Left ventricle myocardium inferior (tissue), 1 donor: Measurements from ENCODE around the gene NCS1. TPM values are rescaled to one million over a fixed set of nuclear protein-coding genes. Genes with fewer than 3 reads are reported as not detected.

ENCODE experiments used
- DNase-seq: peaks from one replicate; pipeline ENCODE4 v3.0.0-alpha.2; 2020
- H3K27ac ChIP-seq: fragments of 200-600 bp; replicated peaks from 2 replicates; pipeline ENCODE4 v1.8.0; 2021
- H3K27me3 ChIP-seq: fragments of 200-600 bp; 2 replicates; pipeline ENCODE4 v1.8.0; 2021; ENCODE audit warnings: low read depth
- H3K36me3 ChIP-seq: fragments of 200-600 bp; 2 replicates; pipeline ENCODE4 v1.8.0; 2021
- H3K4me1 ChIP-seq: fragments of 200-600 bp; 2 replicates; pipeline ENCODE4 v1.8.0; 2021
- H3K4me3 ChIP-seq: fragments of 200-600 bp; 2 replicates; pipeline ENCODE4 v1.8.0; 2021; ENCODE audit warnings: mild to moderate bottlenecking, moderate library complexity
- H3K9me3 ChIP-seq: fragments of 200-600 bp; replicated peaks from 2 replicates; pipeline ENCODE4 v1.8.0; 2021
- CTCF ChIP-seq: fragments of 200-600 bp; IDR thresholded peaks from 2 replicates; pipeline ENCODE4 v1.8.0; 2021; ENCODE audit warnings: antibody characterized with exemption, mild to moderate bottlenecking, borderline replicate concordance
- intact Hi-C: fragments of 100-400 bp; cut with micrococcal nuclease; formaldehyde crosslinking; loops from one replicate; pipeline ENCODE4 v1.11.0; 2022
- total RNA-seq: library from RNA; stranded (reverse); fragmentation: NEBNext Ultra II Directional; extraction: Animal tissue kit (Norgen Biotek cat#: 25700); gene quantifications from one replicate; pipeline ENCODE4 v1.2.1, GENCODE V29; 2021
- donor health status: DM: no; HTN: yes; CAD: no; lungs with severe emphysema.

Gene NCS1
- total RNA-seq, 1 donor from 2014 or later, result 6.1 TPM

- peaks cover 98% of the 10 kb centered on the region for H3K27me3 ChIP-seq
- no peaks in the 10 kb centered on the region for H3K9me3 ChIP-seq
- TF ChIP-seq CTCF, result no peak
- intact Hi-C loops, result no loop called here
- H3K36me3 ChIP-seq, result no peaks in the 10 kb centered on the region
- H3K4me3 ChIP-seq, result no peak overlapping the region
- no peak for DNase-seq
- no peak overlapping the region for H3K27ac ChIP-seq
- peaks cover 29% of the 10 kb centered on the region for H3K4me1 ChIP-seq
Measured at GRCh38 chr9:130262061-130262745, 90.0 kb downstream of the NCS1 start.

GRCh38 chr9:130262771-130263170 is 90.6 kb downstream of the NCS1 start:
- Histone ChIP-seq H3K27me3 (peaks cover 98% of the 10 kb centered on the region), H3K27ac (peak overlapping the region; percentile 44), H3K4me3 (no peak overlapping the region), H3K9me3 (no peaks in the 10 kb centered on the region), H3K4me1 (peaks cover 29% of the 10 kb centered on the region), H3K36me3 (no peaks in the 10 kb centered on the region)
- no peak for DNase-seq
- no peak for TF ChIP-seq CTCF
- intact Hi-C loops, result no loop called here

- no peak for DNase-seq
Measured at GRCh38 chr9:130263601-130264413, 91.6 kb downstream of the NCS1 start.

GRCh38 chr9:130264414-130265350 is 92.5 kb downstream of the NCS1 start:
- intact Hi-C loops, result no loop called here
- Histone ChIP-seq H3K27me3 (peaks cover 93% of the 10 kb centered on the region), H3K4me3 (peak overlapping the region; percentile 65), H3K4me1 (peaks cover 36% of the 10 kb centered on the region), H3K27ac (peak overlapping the region; percentile 61), H3K36me3 (no peaks in the 10 kb centered on the region), H3K9me3 (no peaks in the 10 kb centered on the region)
- DNase-seq, result no peak
- no peak for TF ChIP-seq CTCF

More at GRCh38 chr9:130263601-130264413, 91.6 kb downstream of the NCS1 start:
- peaks cover 100% of the 10 kb centered on the region for H3K27me3 ChIP-seq
- intact Hi-C loops, result no loop called here
- H3K27ac ChIP-seq, result peak overlapping the region; percentile 44
- H3K4me3 ChIP-seq, result no peak overlapping the region
- no peaks in the 10 kb centered on the region for H3K36me3 ChIP-seq
- no peaks in the 10 kb centered on the region for H3K9me3 ChIP-seq
- peak; percentile 38 for TF ChIP-seq CTCF
- H3K4me1 ChIP-seq, result peaks cover 36% of the 10 kb centered on the region
